ENCODE data around the gene COL19A1.

COL19A1 gene

DNA sequence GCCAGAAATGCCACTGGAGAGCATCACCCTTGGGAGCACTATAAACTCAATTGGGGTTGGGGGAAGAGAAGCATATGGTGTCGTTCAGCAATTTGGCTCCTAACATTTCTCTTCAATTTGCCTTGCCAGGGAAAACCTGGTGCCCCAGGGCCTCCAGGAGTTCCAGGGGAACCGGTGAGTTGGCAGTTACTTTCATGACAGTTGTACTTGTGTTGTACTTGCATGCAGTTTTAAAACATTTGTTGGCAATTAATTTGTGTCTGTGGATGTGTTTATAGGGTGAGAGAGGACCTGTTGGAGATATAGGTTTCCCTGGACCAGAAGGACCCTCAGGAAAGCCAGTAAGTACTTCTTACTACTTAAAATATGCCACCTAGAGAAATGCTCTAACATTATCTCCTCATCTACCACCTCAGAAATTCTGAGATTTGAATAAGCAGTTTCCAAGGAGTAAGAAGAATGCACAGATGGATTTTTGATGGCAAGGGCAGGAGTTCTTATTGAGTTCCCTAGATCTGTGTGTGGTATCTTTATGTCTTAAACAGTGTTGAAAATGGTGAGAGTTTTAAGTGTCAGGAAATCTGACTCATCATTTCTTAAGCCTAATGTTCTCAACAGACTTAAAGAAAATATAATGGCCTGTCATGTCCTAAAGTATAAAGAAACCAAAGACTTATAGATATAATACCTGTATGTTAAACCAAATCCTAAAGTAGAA lies 314.0 kb downstream of the COL19A1 start:
- DNase-seq, result no peak

DNA sequence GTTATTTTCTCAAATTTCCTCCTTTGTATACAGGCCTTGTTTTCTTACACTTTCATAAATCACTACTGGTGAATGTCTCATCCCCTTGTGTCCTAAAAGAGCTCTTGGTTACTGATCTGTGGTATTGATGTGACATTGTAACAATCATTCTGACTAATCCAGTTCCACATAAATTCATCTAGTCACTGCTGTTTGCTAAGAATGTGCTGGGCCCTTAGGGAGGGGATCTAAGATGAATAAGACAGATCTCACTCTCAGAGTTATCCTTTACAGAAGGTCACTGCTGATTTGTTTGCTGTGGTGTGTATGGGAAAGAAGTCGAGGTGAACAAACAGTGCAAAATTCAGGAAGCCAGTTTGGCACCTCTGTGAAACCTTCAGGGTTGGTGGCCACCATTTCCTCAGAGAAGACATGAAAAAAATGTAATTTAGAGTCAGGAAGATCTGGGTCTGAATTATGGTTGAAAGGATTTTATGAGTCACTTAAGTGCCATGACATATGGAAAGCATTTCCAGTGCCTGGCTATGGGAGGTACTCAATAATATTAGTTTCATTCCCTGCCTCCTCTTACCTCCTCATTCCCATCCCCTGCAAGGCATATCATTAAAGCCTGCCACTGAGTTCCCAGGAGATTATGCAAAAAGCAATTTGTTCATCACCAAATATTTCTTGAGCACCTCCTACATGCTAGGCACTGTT lies 314.7 kb downstream of the COL19A1 start:
- no peak for DNase-seq

DNA sequence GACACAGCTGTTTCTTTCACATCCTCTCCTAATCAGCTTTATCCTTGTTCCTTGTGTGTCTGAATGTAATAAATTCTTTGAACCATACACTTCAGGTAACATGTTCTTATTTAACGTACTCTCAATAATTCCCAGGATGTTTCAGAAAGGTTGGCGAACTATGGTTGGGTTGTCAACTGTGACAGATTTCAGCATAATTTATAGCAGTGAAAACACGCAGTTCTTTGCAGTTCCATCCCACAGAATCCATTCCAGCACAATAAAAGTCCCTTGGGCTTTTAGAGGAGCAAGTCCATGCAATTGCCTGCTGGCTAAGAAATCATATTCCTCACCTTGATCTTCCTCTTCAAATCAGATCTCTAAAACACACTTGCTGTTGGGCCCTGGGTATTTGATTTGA lies 317.2 kb downstream of the COL19A1 start:
- no peak for DNase-seq

GRCh38 chr6:70184723-70185122 lies 318.4 kb downstream of the COL19A1 start:
- DNase-seq, result no peak

- DNase-seq, result no peak
These were observed 320.1 kb downstream of the COL19A1 start for GRCh38 chr6:70186461-70186860.

DNA sequence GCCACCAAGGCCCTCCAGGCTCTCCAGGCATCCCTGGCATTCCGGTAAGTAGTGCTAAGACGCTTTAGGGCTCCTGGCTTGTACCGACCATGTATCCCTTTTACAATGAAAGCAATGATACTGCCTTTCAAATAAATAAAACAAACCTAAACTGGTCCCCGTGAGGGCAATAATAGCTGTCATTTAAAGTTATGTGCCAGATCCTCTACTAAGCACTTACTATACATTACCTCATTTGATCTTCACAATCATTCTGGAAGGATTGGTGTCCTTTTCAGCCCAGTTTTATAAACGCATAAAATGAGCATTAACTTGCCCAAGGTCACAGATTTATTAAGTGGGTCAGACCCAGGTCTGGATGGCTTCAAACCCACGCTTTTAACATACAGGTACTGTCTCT lies 321.8 kb downstream of the COL19A1 start:
- DNase-seq, result no peak

- no peak for DNase-seq
These were observed 328.1 kb downstream of the COL19A1 start for GRCh38 chr6:70194421-70194820.

- DNase-seq, result no peak
These were observed 330.2 kb downstream of the COL19A1 start for GRCh38 chr6:70196531-70196930.

DNA sequence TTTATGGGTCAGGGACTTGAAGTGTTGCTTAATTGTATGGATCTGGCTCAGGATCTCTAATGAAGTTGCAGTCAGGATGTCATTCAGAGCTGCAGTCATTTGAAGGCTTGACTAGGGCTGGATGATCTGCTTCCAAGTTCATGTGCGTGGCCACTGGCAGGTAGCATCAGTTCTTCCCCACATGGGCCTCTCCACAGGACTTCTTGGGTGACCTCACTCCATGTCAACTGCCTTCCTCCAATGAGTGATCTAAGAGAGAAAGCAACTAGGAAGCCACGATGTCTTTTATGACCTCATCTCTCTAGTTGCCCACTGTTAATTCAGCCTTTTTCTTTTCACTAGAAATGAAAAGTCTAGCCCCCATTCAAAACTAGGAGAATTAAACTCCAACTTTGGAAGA lies 332.4 kb downstream of the COL19A1 start:
- DNase-seq, result no peak

- DNase-seq, result no peak
These were observed 342.0 kb downstream of the COL19A1 start for GRCh38 chr6:70208235-70208790.

GRCh38 chr6:70210462-70210861 lies 344.1 kb downstream of the COL19A1 start:
- DNase-seq, result no peak

DNA sequence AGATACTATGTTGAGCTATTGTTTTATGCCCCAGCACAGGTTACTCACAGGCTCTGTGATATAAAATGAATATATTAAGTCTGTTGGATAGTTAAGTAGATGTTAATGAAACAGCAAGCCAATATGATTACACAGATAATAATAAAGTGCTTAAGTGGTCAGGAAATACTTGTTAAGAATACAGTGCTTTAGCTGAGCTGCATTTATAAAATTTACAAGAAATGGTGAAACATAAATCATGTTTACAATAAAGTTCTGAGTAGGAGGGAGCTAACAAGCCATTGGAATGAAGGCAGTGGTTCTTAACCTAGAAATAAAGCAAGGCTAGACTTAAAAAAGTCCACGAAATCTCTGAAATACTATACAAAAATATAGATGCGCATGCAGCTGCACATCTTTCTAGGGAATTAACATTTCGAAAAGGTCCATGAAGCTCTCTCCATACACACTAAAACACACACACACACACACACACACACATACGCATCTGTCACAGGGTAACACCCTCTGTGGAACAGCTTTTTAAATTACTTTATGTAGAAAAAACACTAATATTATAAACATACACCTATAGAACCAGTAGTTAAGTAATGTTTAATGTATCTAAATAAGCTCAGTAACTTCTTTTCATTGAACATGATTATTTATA lies 349.2 kb downstream of the COL19A1 start:
- DNase-seq, result no peak

DNA sequence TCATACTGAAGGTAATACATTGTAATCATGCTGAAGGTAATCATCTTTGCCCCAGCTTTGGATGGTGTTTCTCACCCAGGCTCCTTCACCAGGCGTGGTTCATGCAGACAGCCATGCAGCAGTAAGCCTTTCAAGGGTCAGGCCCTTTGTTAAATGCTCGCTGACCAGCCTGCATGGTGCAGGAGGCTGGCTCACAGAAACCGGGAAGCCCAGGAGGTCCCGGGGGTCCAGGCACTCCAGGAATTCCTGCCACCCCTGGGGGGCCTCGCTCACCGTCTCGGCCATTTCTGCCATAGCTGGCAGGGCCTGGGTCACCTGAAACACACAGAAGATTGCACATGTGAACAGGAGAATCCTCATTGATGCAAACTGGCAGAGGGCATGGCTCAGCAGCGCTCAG lies 350.4 kb downstream of the COL19A1 start:
- DNase-seq, result no peak

GRCh38 chr6:70219943-70220613 lies 353.7 kb downstream of the COL19A1 start:
- no peak for DNase-seq

DNA sequence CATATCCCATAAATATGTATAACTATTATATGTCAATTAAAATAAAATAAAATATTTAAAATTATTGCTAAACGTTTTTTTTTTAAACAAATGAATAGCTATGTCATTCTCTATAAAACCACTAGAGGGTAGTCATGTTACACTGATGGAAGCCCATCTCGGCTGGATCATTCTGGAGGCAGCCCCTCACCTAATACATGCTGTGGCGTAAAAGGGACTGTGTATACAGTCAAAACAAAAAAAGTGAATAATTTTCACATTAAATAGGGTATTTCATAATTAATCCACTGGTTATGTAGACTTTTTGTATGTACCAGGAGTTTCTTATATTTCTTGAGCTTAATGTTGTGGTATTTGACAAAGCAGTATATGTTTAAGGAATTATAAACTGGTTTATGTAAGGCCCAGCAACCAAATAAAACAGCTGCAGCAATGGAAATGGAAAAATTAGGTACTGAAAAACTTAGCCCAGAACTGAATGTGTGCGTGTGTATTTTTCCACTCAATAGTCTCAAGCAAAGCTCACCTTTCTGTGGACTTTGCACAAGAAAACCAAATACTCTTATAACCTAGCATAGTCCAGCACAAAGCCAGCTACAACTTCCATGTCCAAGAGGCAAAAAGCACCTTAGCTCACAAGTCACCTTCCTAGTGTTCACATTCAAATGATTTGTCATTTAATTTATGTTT lies 354.8 kb downstream of the COL19A1 start:
- no peak for DNase-seq

DNA sequence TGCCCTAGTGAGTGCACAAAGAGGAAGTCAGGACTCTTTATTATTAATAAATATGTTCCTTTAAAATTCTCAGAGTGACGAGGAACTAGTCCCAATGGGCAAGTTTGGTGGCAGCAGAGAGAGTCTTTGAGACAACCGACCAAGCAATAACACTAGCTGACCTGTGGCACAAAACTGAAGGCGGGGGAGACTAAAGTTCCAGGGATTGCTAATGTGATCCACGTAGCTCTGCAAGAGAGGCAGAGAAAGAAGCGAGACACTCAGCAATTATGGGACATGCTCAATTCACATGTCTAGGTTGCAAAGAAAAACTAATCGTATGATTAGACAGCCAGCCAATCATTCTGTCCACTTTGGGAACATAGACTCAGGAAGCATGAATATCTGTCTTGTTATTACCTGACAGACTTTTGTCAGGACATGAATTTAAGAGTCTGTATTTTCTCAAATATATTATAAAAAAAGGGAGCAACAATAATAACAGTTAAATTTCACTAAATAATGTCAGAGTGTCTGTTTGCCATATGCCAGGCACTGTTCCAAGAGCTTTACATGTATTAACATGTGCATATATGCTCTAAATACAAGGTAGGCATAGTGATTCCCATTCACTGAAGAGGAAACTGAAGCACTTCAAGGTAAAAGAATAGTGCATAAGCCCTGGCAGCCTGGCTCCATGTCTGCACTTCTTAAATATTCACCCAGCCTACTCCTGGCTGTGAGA lies 355.5 kb downstream of the COL19A1 start:
- DNase-seq, result no peak

DNA sequence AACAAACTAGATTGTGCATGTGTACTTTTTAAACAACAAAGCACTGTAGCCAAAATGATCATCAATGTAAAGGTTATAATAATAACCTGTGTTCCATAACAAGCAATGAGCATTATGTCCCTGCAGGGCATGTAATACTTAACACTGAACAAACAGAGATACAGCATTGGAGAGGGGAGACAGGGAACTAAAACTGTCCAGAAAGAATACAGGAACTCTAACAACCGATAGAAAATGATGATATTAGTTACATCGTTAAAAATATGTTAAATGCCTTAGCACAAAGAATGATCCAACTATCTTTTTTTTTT lies 356.0 kb downstream of the COL19A1 start:
- no peak for DNase-seq

GRCh38 chr6:70225055-70225454 lies 358.7 kb downstream of the COL19A1 start:
- DNase-seq, result no peak

- DNase-seq, result no peak
These were observed 365.0 kb downstream of the COL19A1 start for GRCh38 chr6:70231311-70231710.

- no peak for DNase-seq
These were observed 368.3 kb downstream of the COL19A1 start for GRCh38 chr6:70234561-70235236.

DNA sequence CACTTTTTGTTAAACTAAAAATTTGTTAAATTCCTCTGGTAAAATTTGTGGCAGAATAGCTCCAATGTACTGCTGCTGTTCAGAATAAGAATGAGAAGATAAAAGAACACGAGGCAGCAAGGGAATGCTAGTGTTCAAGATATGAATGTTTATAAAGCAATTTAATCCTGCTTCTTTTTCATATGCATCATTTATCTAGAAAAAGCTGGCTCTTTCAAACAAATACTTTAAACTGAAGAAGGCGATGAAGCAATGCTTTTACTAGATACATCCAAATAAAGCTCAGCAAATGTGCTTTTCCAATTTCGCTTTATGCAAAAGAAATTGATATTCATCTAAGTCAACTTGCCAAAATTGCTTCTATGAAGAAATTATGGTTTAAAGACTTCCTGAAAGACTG lies 370.0 kb downstream of the COL19A1 start:
- no peak for DNase-seq
